ENCODE results near the gene TCTA. TPM values are rescaled to one million over a fixed set of nuclear protein-coding genes. Genes with fewer than 3 reads are reported as not detected.

The TCTA gene
- total and polyA plus RNA-seq, 2 donors (not counting 1 experiment from before 2014, with no cell fraction given) = 46.4 to 55.9 TPM

GRCh38 chr3:49410066-49410845, 2.0 kb upstream of the TCTA start:
- peak overlapping the region; percentile 96 for H3K4me3 Mint-ChIP-seq
- Histone ChIP-seq H3K4me1 (ENCODE audit: control insufficient read depth in 2 of 2, insufficient read depth in 2 of 2, low read length in 2 of 2) (peaks cover 65 to 80% of the 10 kb centered on the region in 2 donors), H4K20me1 (ENCODE audit: control insufficient read depth, insufficient read depth, low read length, poor library complexity, severe bottlenecking) (peaks cover 58% of the 10 kb centered on the region), H3K27ac (ENCODE audit: low read length in 2 of 2) (peak overlapping the region; percentile 89 to 96), H3K36me3 (replicated peaks in 1 of 2; ENCODE audit: control extremely low read depth in 1 of 2, control insufficient read depth in 1 of 2, extremely low read depth in 1 of 2, insufficient read depth in 2 of 2, low read length in 1 of 2) (peaks cover 0 to 17% of the 10 kb centered on the region in 2 experiments), H3K9me3 (ENCODE audit: control extremely low read depth in 1 of 3, control insufficient read depth in 2 of 3, insufficient read depth in 1 of 3, low read length in 2 of 3) (no peaks in the 10 kb centered on the region), H3K9ac (ENCODE audit: low read length) (peak overlapping the region; percentile 85), H3K79me2 (ENCODE audit: control insufficient read depth, insufficient read depth, low read length) (peaks cover 88% of the 10 kb centered on the region), H3K4me2 (replicated peaks; ENCODE audit: low read depth, low read length, poor library complexity, severe bottlenecking) (peak overlapping the region; percentile 72), H3K27me3 (replicated peaks in 1 of 4; ENCODE audit: control extremely low read depth in 1 of 4, control insufficient read depth in 3 of 4, insufficient read depth in 4 of 4, low read length in 3 of 4) (no peaks in the 10 kb centered on the region), H2AFZ (ENCODE audit: insufficient read depth, low read depth, low read length, poor library complexity, severe bottlenecking) (no peak overlapping the region), H3K4me3 (ENCODE audit: control extremely low read depth in 1 of 5, extremely low read depth in 1 of 5, insufficient read depth in 1 of 5, low read depth in 2 of 5, low read length in 4 of 5) (peak overlapping the region; percentile 64 to 96 (median 74))
- CTCF ChIA-PET = interaction anchor here (0.6 to 3.9 kb wide), 7 partner anchors 24 to 261 kb away, joined by 3 to 23 read pairs (median 5); partner anchors contain the start of gene USP4
- H3K4me1 Mint-ChIP-seq = peaks cover 75% of the 10 kb centered on the region
- intact Hi-C loops (cut with micrococcal nuclease) = loop anchor here (5.0 kb wide), 1 partner anchor 262 kb away; the partner anchor contains the start of gene APEH
- ATAC-seq (ENCODE audit: low read depth) (no peak), DNase-seq (no peak)
- no peaks in the 10 kb centered on the region for H3K9me3 Mint-ChIP-seq (ENCODE audit: insufficient read depth)
- POLR2A ChIA-PET = interaction anchor here (1.9 to 3.0 kb wide), 5 partner anchors 19 to 71 kb away, joined by 6 to 45 read pairs (median 23); partner anchors contain the start of genes GPX1, NICN1 and USP4
- no peaks in the 10 kb centered on the region for H3K27me3 Mint-ChIP-seq
- peak overlapping the region; percentile 95 for H3K27ac Mint-ChIP-seq
- WGBS (ENCODE audit: insufficient coverage) = no CpG with 5 or more reads among the region's 4 CpGs
- TF ChIP-seq EZH2 (IDR thresholded peaks at IDR 0.05; ENCODE audit: borderline replicate concordance, insufficient read depth, low read depth, low read length, poor library complexity, severe bottlenecking) = no peak
- TF ChIP-seq, protein P1, sequence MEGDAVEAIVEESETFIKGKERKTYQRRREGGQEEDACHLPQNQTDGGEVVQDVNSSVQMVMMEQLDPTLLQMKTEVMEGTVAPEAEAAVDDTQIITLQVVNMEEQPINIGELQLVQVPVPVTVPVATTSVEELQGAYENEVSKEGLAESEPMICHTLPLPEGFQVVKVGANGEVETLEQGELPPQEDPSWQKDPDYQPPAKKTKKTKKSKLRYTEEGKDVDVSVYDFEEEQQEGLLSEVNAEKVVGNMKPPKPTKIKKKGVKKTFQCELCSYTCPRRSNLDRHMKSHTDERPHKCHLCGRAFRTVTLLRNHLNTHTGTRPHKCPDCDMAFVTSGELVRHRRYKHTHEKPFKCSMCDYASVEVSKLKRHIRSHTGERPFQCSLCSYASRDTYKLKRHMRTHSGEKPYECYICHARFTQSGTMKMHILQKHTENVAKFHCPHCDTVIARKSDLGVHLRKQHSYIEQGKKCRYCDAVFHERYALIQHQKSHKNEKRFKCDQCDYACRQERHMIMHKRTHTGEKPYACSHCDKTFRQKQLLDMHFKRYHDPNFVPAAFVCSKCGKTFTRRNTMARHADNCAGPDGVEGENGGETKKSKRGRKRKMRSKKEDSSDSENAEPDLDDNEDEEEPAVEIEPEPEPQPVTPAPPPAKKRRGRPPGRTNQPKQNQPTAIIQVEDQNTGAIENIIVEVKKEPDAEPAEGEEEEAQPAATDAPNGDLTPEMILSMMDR (IDR thresholded peaks at IDR 0.05) = no peak

Measured in B cell (primary cell).